ENCODE measurements around the gene KLF12. TPM values are rescaled to one million over a fixed set of nuclear protein-coding genes. Genes with fewer than 3 reads are reported as not detected.
A peak's percentile ranks its signal among the peaks of the same experiment; 100 is the strongest.

Gene KLF12
- total RNA-seq, result 52.4 TPM

DNA sequence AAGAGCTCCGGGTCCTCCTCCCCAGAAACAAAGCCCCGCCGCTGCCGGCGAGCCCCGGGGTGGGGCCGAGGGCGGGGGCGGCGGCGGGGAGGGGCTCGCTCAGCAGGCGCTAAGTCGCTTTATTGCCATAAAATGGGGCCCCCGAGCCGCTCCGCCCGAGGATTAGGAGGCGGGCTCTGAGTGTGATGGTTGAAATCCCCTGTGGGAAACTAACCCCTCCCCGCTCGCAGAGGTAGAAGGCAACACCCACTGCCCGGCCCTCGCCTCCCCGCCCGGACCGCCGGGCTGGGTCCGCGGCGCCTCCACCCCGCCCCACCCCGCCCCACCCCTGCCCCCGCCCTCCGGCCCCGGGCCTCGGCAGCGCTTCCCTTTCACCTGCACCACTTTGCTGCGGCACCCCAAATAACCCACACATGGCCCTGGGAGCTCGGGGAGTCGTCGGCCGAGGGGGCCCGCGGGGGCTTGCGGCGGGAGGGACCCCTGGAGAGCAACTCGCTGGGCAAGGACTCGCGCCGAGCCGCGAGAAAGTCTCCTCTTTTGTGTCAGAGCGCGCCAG is at the start of gene KLF12:
Gene KLF12 (minus strand): TSS at position 184 of the 556 bp plus-strand sequence.
- peak; percentile 39 for DNase-seq

DNA sequence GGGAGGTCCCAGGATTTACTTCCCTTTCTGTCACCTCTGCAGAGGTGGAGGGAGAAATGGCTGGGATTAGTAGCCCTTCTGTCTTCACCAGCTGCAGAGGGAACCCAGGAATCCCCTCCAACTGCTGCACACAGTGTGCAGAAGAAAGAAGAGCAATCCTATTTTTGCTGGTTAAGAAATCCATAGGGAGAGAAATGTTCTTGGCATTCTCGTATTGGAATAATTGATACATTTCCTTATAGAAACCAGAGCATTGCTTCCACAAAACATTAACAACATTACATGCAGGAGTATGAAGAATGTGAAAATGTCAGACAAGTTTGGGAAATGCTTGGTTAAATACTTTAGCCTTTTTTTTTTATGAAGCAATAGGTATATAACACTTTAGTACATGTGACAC is 48.3 kb upstream of the KLF12 start:
- DNase-seq, result no peak

DNA sequence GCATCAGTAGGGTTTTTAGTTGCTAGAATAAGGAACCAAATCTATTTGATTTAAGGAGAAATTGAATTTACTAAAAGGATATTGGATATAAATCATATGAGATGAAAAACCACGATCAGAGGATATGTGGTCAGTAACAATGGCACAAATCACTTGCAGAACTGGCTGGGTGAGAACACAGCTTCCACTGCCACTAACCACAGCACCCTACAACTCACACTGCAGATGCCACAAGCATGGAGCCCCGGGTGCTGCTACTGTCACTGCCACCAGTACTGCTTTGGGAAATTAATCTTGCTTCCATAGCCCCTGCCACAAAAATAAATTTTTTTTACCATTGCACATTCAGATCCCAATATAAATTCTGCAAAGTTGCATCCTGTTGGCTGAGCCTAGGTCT is 40.6 kb upstream of the KLF12 start:
- no peak for DNase-seq

DNA sequence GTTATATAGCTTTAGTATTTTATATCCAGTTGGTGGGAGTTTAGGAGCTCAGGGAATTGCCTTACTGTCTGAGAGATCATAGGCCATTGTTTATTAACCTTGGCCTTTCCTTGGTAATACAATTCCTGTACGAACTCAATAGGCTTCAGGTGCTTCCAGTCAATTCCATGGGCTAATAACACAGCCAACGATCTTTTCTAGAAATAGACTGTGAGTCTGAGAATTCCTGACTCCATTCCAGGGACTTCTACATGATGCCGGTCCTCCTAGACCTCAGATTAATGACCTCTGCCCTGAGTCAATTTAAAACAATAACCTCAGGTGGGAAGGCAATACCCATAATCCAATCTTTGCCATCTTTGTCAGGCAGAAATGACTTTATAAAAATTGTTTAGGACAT is 39.6 kb upstream of the KLF12 start:
- no peak for DNase-seq

DNA sequence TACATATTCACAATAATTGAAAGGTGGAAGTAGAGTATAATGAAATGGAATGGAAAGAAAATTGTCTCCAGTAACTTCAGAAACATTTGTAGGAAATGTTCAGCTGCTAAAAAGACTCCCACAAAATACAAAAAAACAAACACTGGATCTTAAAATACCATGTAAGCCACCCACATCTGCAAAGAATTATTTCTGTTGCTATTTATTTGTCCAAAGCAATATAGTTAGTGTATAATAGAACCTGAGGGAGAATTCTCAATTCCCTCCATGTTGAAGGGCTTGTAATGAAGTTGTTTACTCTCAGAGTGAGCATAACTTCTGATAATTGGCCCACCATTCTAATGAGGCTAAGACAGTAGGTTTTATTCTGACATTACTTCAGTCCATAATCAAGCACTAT is 37.4 kb upstream of the KLF12 start:
- DNase-seq, result no peak

DNA sequence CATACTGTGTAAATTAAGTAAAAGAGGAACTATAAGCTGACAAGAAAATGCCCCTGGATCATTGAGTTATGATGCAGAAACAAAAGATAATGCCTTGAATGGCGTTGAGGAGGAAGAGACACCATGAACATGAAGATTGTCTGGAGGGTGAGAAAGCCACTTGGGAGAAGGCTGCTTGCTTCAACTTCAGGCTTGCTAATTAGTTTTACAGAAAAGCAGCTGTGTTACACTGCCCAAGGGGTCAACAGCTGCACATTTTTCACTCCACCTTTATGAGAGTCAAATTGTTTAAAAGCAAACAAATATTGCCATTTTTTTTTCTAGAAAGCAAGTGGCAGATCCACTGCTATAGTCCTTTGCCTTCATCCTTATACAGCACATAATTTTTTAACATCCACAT is 35.5 kb upstream of the KLF12 start:
- no peak for DNase-seq

DNA sequence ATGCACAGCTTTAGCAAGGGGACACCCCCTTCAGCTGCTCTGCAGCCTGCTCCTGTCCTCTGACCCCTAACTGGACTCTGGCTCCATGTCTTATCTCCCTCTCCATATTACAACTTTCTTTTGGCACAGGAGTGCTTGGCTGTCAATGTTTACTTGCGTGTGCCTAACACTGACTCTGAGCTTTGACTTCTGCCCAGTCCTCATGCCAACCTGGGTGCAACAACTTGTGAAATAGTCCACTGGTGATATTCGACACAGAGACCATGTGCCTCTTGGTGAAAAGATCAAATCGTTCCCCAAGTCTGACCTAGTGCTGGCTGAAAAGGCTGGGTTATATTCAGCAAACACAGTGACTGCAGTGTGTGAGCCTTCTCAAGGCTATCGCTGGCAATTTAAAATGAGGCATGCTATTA is 34.1 kb upstream of the KLF12 start:
- no peak for DNase-seq

DNA sequence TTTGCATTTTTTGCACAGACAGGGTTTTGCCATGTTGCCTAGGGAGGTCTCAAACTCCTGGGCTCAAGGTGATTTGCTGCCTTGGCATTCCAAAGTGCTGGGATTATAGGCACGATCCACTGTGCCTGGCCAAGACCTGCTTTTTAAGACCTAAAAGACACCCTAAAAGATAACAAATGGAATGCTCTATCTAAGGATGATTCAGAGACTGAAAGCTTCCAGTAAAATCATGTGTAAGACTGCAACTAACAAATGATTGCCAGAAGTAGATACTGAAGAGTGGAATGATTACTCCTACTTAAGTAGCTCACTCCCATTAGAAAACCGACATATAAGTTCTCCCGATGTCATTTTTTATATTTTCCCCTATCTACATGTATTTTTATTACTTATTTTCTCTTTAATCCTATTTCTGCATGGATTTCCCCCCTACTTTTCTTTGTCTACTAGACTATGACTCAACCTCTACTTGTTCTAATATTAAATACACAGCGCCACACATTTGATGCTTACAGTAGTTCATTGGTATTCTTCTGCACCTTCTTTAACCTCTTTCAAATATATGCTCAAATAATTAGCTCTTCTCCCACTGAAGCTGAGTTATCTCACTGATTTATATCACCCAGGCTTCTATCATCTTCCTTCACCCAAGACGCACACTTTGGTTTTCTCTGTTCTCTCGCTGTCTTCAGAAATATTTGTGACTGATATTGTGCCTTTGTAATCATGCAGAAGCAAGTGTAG is 32.2 kb upstream of the KLF12 start:
- no peak for DNase-seq

DNA sequence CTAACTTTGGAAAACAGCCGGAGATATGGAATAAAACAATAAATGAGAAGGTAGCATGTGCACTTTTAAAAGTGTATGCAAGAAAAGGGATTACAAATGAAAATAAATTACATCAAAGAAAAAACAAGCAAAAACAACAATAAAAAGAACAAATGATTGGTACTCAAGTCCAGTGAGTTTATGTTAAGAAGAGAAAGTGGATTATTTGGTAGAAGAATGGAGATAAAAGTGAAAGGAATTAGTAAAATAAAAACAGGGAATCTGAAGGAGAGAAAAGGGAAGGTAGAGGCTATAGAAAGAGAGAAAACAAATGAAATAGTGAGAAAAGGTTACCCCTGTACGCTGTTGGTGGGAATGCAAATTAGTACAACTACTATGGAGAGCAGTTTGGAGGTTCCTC is 28.6 kb upstream of the KLF12 start:
- no peak for DNase-seq

DNA sequence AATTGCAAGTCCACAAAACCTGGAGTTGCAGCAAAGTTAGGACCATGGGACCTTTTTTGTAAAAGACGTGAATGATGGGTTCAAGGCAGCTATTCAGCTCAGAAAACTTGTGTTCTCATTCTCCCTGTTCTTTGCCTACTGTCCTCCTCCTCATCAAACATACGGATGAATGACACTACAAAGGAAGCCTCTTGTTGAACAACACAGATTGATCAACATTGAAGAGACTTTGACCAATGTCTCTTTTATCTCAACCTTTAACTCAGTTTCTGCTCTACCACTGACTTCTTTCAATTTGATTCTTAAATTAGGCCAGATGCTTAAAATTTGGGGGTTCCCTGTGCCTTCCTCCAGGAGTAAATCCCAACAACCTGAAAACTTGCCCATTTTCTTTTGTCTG is 27.9 kb upstream of the KLF12 start:
- DNase-seq, result no peak

DNA sequence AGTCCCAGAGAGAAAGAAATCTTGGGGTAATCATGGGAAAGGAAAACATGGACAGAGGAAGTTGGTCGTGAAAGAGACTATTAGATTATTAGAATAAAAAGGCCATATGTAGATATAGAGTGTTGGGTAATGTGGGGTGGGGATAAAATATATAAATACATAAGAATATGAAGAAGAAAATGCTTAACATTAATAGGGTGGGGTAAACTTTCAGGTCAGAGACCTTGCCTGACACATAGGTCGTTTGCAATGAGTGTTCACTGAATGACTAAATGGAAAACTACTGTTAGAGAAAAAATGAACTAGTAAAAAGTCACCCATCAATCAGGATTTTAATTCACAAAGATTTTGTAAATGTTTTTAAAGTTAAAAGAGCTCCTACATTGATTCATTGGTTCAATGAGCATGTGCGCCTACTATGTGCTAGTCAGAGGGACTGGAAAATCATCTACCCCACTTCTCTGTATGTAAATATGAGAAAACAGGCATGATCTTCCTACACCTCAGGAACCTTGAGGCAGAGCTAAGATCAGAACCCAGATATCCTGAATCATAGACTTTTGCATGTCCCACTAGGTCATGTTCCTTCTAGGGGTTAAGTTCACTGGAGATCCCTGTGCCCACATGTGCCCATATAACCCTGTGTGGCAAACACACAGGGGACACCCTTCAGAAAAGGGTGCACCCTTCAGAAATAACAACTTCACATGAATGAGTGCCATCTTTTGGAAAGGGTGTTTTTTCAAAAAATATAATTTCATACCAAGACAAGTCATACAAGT is 24.6 kb upstream of the KLF12 start:
- DNase-seq, result no peak

DNA sequence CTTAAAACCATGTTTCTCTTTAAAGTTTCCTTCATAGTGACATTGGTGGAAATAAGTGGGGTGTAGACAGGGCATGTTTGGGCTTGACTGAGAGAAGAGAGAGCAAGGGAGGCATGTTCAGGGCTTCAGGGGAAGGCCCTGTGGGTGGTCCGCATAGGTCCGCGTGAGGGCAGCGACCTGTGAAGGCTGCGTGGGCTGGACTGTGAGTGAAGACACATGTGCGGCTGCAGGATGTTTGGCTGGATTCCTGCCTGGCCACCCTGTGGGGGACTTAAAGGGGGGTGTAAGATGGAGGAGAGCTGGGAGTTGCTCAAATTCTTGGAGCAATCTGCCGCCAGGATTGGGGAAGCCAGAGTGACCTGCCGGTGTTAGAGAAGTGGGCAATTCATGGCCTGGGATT is 23.8 kb upstream of the KLF12 start:
- no peak for DNase-seq

DNA sequence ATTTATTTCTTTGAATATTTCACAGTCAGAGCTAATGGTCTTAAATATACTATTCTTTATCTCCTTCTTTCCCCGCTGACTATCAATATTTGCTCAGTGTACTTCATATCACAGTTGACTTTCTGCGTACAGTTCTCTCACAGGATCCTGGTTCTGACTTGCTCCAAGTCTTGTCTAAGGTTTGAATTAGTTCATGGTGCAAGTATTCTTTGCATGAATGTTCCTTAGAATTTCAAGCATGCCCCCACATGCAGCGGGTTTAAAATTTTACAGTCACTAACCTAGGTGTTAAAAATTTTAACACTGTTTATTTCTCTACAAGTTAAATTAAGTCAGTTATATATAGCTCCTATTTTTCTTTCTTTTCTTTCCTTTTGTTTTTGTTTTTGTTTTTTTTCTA is 20.8 kb upstream of the KLF12 start:
- DNase-seq, result no peak

DNA sequence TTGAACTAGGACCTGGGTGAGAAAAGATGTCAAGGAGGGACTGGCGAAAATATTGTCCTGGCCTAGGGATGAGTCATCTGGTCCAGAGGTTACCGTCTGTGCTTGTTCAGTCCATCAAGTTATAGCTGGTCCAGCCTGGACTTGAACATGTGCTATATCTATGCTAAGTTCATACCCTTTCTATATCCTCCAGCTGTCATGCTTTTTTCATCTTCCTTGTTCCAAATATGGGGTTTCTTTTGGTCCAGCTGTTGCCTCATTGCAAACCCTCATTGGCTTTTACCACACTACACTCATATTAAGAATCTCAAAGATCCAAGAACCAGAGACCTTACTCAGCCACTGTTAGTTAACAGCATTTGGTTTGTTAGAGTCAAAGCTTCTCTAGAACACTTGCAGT is 19.1 kb upstream of the KLF12 start:
- DNase-seq, result no peak

DNA sequence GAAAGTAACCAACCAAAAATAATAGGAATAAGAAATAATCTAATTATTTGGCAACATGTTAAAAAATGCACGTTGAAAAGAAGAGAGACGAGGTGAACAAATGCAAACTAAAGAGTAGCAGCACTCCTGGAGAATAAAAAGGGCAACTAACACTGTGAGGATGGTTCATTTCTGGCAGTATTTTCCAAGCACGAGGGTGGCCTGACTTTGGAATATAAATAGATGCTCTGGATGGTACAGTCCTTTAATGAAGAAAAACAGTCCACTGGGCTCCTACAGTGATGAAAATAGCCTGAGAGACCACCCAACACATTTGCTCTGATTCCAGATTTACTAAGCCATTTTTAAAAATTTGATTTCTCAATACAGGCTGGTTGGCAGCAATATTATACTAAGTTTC is 17.7 kb upstream of the KLF12 start:
- DNase-seq, result no peak

DNA sequence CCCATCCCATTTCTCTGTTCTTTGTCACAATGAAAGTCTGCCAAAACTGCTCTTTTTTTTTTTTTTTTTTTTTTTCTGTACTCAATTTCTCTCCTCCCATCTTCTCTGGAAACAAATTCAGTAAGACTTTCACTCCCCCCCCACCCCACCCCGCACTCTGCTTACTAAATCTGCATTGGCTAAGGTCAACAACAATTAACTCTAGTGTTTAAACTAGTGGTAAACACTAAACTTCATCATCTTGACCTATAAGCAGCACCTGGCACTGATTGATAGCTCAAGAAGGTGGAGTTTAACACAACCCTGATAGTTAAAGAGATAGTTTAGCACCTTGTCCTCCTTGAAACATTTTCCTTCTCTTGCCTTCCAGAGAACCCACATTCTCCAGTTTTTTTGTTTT is 14.1 kb upstream of the KLF12 start:
- DNase-seq, result no peak

DNA sequence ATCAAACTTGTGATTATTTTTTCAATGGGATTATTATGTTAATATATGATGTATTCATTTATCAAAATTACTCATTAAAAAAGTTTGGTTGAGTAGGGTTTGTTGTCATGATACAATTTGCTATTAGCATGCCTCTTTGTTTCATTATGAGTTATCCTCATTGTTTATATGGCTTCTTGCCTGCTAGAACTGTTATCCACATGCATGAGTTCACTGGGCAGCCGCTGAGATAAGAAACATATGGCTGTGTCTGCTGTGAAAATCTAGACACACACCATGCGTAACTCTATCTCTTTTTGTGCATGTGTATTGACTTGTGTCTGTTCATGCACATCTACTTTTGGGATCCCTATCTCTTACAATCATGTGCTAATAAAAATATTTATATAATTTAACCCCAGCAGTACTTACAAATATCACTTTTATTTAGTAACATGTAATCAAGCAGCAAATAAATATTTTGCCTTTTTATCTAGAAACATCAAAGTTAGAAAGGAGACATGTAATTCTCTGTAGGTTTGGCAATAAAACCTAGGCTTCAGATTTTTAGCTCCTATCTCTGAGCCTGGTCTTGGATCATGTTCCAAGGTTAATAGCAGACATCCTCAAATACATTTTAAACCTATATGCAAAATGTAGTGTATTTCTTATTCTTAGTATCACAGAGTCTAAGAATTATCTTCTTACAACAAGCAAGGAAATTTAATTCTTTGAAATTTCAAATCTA is 11.2 kb upstream of the KLF12 start:
- DNase-seq, result no peak

DNA sequence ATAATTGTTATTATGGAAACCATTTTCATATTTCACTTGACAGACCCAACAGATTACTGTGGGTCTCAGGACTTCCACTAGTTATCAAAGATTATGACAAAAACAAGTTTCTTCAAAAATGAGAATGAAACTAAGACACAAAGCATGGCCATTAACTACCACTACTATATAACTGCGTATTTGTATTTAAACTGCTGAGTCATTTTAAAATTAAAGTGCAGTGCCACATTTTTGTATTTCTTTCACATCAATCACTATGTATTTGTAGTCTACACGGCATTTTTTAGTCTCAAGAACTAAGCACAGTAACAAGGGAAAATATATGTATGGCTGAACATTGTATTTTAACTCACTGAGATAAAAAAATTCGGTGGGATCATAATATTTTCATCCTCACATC is 10.1 kb upstream of the KLF12 start:
- DNase-seq, result no peak

DNA sequence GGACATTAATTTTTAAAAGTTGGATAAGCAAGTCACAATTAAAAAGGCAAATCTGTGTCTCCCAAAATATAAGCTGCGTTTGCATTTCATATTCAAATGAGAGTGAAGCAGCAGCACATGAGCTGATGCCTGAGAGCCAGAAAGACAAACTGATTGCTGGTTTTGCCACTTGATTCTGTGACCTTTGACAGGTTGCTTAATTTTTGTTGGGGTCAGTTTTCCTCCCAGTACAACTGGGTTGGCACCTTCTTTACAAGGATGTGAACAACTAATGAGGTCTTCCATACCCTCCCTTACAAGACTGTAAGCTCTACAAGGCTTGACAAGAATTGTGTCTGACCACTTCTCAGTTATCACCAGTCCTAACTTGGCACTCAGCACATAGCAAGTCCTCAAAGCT is 8.1 kb upstream of the KLF12 start:
- DNase-seq, result no peak

DNA sequence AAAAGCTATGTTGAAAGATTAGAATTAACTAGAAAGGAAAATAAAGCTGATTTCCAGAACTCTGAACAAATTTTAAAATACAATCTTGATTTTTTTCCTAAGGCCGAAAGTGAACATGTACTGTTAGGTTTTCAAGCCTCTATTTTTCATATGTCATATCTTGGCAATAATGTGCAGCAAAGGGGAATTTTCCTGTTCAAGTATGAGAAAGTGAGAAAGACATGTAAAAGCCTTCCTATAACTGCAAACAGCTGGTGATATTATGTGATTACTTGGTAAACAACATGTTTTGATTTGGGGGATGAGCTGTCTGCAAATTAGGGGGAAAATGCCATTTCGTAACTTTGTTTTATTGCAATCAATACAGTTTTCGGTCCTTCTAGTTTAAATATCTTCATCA is 4.0 kb upstream of the KLF12 start:
- DNase-seq, result no peak

DNA sequence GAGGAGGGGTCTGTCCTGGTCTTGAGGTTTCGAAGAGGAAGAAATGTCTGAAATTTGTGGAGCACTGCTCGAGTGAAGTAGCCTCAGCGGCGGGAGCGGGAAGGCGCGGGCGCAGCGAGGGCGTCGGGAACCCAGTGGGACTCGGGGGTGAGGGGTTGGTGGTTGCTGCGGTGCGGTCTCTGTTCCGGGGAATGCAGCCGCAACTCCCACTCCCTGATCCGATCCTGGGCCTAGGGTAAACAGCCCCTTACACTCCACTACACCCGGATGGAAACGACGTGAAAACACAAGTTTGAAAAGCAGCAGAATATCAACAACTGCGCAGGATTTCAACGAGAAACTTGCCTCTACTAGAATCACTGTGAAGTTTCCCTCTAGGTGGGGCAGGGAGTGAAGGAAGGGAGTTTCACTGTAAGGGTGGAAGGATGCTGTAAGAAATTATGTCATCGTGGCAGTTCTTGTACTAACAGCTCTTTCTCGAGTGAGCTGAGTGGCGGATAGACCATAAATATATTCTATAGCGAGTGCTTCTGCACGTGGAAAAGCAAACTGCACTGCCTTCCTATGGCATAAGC is 2.0 kb upstream of the KLF12 start:
- DNase-seq, result peak; percentile 41

DNA sequence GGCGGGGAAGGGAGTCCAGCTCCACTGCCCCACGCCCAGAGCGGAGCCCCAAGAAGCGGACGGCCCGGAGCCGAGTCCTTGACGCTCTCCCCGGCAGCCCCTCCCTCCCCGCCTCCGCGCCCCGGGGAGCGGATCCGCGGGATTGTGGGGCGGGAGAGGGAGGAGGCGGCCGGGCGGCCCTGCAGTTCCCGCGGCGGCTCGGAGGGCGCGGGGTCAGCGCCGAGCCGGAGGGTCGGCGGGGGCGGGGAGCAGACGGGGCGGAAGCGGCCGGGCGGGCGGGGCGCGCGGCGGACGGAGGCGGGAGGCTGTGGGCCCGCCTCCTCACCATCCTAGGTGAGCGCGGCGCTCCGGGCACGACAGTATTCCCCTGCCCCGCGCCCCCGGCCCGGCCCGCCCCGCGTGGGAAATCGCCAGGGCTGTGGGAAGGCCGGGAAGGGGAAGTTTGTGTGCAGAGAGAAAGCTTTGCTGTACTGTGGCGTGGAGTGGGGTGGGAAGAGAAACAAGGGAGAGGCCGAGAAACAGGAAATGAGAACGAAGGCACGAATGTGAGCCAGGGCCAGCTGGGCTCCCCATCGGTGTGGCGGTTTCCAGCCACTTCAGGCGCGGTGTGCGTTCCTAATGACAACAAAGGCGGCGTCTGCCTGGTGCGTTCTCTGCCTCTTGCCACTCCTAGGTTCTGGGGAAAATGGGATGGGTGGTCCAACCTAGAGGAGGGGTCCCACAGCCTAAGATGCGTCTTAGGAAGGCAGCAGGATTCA is 1.3 kb upstream of the KLF12 start:
- DNase-seq, result peak; percentile 54

All from occipital lobe (tissue), 2 donors.